Stimulated activated CD8-positive, alpha-beta memory T cell treated with anti-CD3 and anti-CD28 coated beads, Interleukin-2, amount 100 ng/mL, for 48 hours (primary cell): Measurements from ENCODE around the gene CD163L1.

Source experiments
- DNase-seq, 2 donors: peaks; one replicate each; pipeline ENCODE4 v3.0.0-alpha.2; 2020; ENCODE audit warnings: low read depth in 2 of 2

CD163L1 gene

GRCh38 chr12:7324176-7324575 lies 119.8 kb downstream of the CD163L1 start:
- no peak for DNase-seq

- DNase-seq = no peak
Measured at GRCh38 chr12:7322599-7322998, 121.4 kb downstream of the CD163L1 start.

- no peak for DNase-seq
Measured at GRCh38 chr12:7321624-7322023, 122.3 kb downstream of the CD163L1 start.

GRCh38 chr12:7319930-7320329 lies 124.0 kb downstream of the CD163L1 start:
- no peak for DNase-seq

GRCh38 chr12:7310070-7310469 lies 133.9 kb downstream of the CD163L1 start:
- no peak for DNase-seq
